ENCODE data around the gene TSR3. TPM values are rescaled to one million over a fixed set of nuclear protein-coding genes. Genes with fewer than 3 reads are reported as not detected.

Gene TSR3
- total and polyA plus RNA-seq, 12 donors: 13.7 to 258 (median 59.6) TPM

- TF ChIP-seq CTCF (IDR thresholded peaks at IDR 0.05) (no peak), POLR2A (IDR thresholded peaks at IDR 0.05) (no peak)
- Histone ChIP-seq H3K4me3 (no peak overlapping the region), H3K27ac (peak overlapping the region; percentile 18 to 82 (median 40)), H3K36me3 (replicated peaks in 1 of 2) (peaks cover 0 to 64% of the 10 kb centered on the region in 2 donors), H3K4me1 (replicated peaks in 1 of 2) (peaks cover 18% of the 10 kb centered on the region in 2 donors), H3K9me3 (replicated peaks in 1 of 3) (no peaks in the 10 kb centered on the region), H3K27me3 (no peaks in the 10 kb centered on the region)
- WGBS, 4 donors: 44 to 66% (median 48%) methylated on average over 7 to 11 of the region's 11 CpGs
- intact Hi-C loops (cut with DNase I): loop anchor here in 1 of 2 donors (10.0 kb wide), 1 partner anchor 52 kb away; the partner anchor contains the start of gene UNKL
- peak in 4 of 7 donors; percentile 47 to 69 (median 58) for DNase-seq
These were observed 11.1 kb upstream of the TSR3 start for GRCh38 chr16:1362807-1363206.

- WGBS, 4 donors: 91 to 93% (median 92%) methylated on average over 28 to 43 of the region's 43 CpGs
- Histone ChIP-seq H3K36me3 (replicated peaks in 1 of 2) (peaks cover 0 to 59% of the 10 kb centered on the region in 2 donors), H3K9me3 (replicated peaks in 1 of 3) (no peaks in the 10 kb centered on the region), H3K27me3 (no peaks in the 10 kb centered on the region), H3K4me1 (replicated peaks in 1 of 2) (peaks cover 23 to 28% of the 10 kb centered on the region in 2 donors), H3K27ac (peak overlapping the region in 2 of 5 donors; percentile 18 to 82), H3K4me3 (no peak overlapping the region)
- intact Hi-C loops (cut with DNase I): loop anchor here in 1 of 2 donors (10.0 kb wide), 1 partner anchor 53 kb away; the partner anchor contains the start of gene UNKL
- TF ChIP-seq CTCF (IDR thresholded peaks at IDR 0.05): no peak
- no peak for TF ChIP-seq POLR2A (IDR thresholded peaks at IDR 0.05)
- DNase-seq: peak in 1 of 7 donors; percentile 29
These were observed 10.1 kb upstream of the TSR3 start for GRCh38 chr16:1361685-1362360.

GRCh38 chr16:1357906-1358566 is 6.4 kb upstream of the TSR3 start:
- no peaks in the 10 kb centered on the region for H3K9me3 ChIP-seq (replicated peaks in 1 of 3)
- 42 to 49% (median 45%) methylated on average over 11 to 19 of the region's 19 CpGs for WGBS, 4 donors
- DNase-seq: peak; percentile 88 to 96 (median 94)
- H3K27ac ChIP-seq: peak overlapping the region; percentile 86 to 98 (median 95)
- TF ChIP-seq POLR2A (IDR thresholded peaks at IDR 0.05) (peak; percentile 34 to 73), CTCF (IDR thresholded peaks at IDR 0.05) (no peak)
- H3K4me1 ChIP-seq (replicated peaks in 1 of 2): peaks cover 46% of the 10 kb centered on the region in 2 donors
- H3K4me3 ChIP-seq: peak overlapping the region in 1 of 4 donors; percentile 8
- intact Hi-C loops (cut with DNase I): no loop called here
- H3K27me3 ChIP-seq: no peaks in the 10 kb centered on the region
- H3K36me3 ChIP-seq (replicated peaks in 1 of 2): peaks cover 0 to 23% of the 10 kb centered on the region in 2 donors

All from adrenal gland (tissue), 12 donors.